T-cell (primary cell): ENCODE results near the gene TUB. TPM values are rescaled to one million over a fixed set of nuclear protein-coding genes. Genes with fewer than 3 reads are reported as not detected.
A peak's percentile ranks its signal among the peaks of the same experiment; 100 is the strongest.

Source experiments
- ATAC-seq, 4 experiments: fragments of 200-7000 bp in 3 of 4; fragments of 150-1000 bp in 1 of 4; cut with Tn5 transposase; replicated peaks in 1 of 4; 1 replicate in 3 of 4; 2 replicates in 1 of 4; pipeline ENCODE4 v1.10.0; 2021; ENCODE audit warnings: moderate library complexity in 3 of 4, mild to moderate bottlenecking in 2 of 4, moderate number of reproducible peaks in 1 of 4
- CTCF ChIA-PET, 2 donors: fragments of 300-600 bp; sonication (Branson Sonifier 250); formaldehyde crosslinking; loops; one replicate each; lab custom pipeline; 2022; ENCODE audit warnings: antibody characterized with exemption in 2 of 2; lab: Charles Lee
- POLR2A ChIA-PET, 2 donors: fragments of 300-600 bp; sonication (Branson Sonifier 250); formaldehyde crosslinking; loops; one replicate each; lab custom pipeline; 2022; ENCODE audit warnings: antibody characterized with exemption in 2 of 2; lab: Charles Lee
- DNase-seq, 35 experiments: peaks; one replicate each; pipeline versions ENCODE4 v3.0.0 to v3.0.0-alpha.2; 2013 to 2023
- H3K27ac ChIP-seq: one replicate; pipeline ENCODE4 v1.5.1; 2013; ENCODE audit warnings: low read length
- H3K27me3 ChIP-seq, 2 experiments: replicated peaks in 1 of 2; 1 replicate in 1 of 2; 2 replicates in 1 of 2; pipeline versions ENCODE4 v1.6.1 to v1.7.0; 2013; ENCODE audit warnings: low read length in 1 of 2, mixed read lengths in 1 of 2; ENCODE audit not compliant: control insufficient read depth in 2 of 2, insufficient read depth in 2 of 2; ENCODE audit errors: extremely low read depth in 1 of 2
- H3K36me3 ChIP-seq, 2 donors: 1 replicate in 1 of 2; 2 replicates in 1 of 2; pipeline versions ENCODE4 v1.6.1 to v1.7.0; 2013; ENCODE audit warnings: low read length in 1 of 2; ENCODE audit not compliant: control insufficient read depth in 2 of 2, insufficient read depth in 1 of 2; ENCODE audit errors: extremely low read depth in 1 of 2
- H3K4me1 ChIP-seq, 2 experiments: 1 replicate in 1 of 2; 2 replicates in 1 of 2; pipeline versions ENCODE4 v1.6.1 to v1.7.0; 2013; ENCODE audit warnings: low read length in 2 of 2, mixed read lengths in 1 of 2; ENCODE audit not compliant: insufficient read depth in 2 of 2, control insufficient read depth in 1 of 2; ENCODE audit errors: extremely low read depth in 1 of 2
- H3K4me3 ChIP-seq, 2 donors: 1 replicate in 1 of 2; 2 replicates in 1 of 2; pipeline versions ENCODE4 v1.5.1 to v1.7.0; 2013; ENCODE audit warnings: mild to moderate bottlenecking in 2 of 2, low read length in 1 of 2, moderate library complexity in 1 of 2; ENCODE audit not compliant: control insufficient read depth in 1 of 2; ENCODE audit errors: extremely low read depth in 1 of 2
- H3K9me3 ChIP-seq: 2 replicates; pipeline ENCODE4 v1.7.0; 2013
- H3K27ac Mint-ChIP-seq, 2 donors: one replicate each; pipeline ENCODE4 v1.8.0; 2020 to 2021; ENCODE audit warnings: mild to moderate bottlenecking in 2 of 2, mixed read lengths in 2 of 2
- H3K27me3 Mint-ChIP-seq, 2 donors: one replicate each; pipeline ENCODE4 v1.8.0; 2021 to 2022; ENCODE audit warnings: mixed read lengths in 2 of 2
- H3K36me3 Mint-ChIP-seq: one replicate; pipeline ENCODE4 v1.8.0; 2021; ENCODE audit warnings: mixed read lengths
- H3K4me1 Mint-ChIP-seq, 3 donors: one replicate each; pipeline ENCODE4 v1.8.0; 2020 to 2022; ENCODE audit warnings: mixed read lengths in 3 of 3, mild to moderate bottlenecking in 1 of 3
- H3K4me3 Mint-ChIP-seq, 3 donors: one replicate each; pipeline ENCODE4 v1.8.0; 2020 to 2022; ENCODE audit warnings: mild to moderate bottlenecking in 3 of 3, mixed read lengths in 3 of 3, moderate library complexity in 3 of 3
- H3K9me3 Mint-ChIP-seq, 3 donors: one replicate each; pipeline ENCODE4 v1.8.0; 2020 to 2022; ENCODE audit warnings: mixed read lengths in 3 of 3
- WGBS: methylation state at CpG from one replicate; pipeline ENCODE4 v1.1.5; 2013; ENCODE audit warnings: missing lambda C conversion rate; ENCODE audit not compliant: insufficient coverage; 5-methylcytosine and 5-hydroxymethylcytosine counted together
- total RNA-seq, 35 experiments: library from RNA in 6 of 35; stranded (reverse) in 6 of 35; fragments of 120-200 nt in 1 of 35; gene quantifications; one replicate each; pipeline versions ENCODE4 v1.2.1 to v1.2.4 and lab custom pipeline; 2013 to 2026

The TUB gene, protein sequence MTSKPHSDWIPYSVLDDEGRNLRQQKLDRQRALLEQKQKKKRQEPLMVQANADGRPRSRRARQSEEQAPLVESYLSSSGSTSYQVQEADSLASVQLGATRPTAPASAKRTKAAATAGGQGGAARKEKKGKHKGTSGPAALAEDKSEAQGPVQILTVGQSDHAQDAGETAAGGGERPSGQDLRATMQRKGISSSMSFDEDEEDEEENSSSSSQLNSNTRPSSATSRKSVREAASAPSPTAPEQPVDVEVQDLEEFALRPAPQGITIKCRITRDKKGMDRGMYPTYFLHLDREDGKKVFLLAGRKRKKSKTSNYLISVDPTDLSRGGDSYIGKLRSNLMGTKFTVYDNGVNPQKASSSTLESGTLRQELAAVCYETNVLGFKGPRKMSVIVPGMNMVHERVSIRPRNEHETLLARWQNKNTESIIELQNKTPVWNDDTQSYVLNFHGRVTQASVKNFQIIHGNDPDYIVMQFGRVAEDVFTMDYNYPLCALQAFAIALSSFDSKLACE
- under 1 TPM; 0.05 to 0.33 (median 0.19) TPM for total RNA-seq
- 0.17 TPM for total RNA-seq (2013)
- total RNA-seq (lab: John Stamatoyannopoulos, UW): 0.28 to 7.4 (median 1.5) reads per million in 29 experiments

DNA sequence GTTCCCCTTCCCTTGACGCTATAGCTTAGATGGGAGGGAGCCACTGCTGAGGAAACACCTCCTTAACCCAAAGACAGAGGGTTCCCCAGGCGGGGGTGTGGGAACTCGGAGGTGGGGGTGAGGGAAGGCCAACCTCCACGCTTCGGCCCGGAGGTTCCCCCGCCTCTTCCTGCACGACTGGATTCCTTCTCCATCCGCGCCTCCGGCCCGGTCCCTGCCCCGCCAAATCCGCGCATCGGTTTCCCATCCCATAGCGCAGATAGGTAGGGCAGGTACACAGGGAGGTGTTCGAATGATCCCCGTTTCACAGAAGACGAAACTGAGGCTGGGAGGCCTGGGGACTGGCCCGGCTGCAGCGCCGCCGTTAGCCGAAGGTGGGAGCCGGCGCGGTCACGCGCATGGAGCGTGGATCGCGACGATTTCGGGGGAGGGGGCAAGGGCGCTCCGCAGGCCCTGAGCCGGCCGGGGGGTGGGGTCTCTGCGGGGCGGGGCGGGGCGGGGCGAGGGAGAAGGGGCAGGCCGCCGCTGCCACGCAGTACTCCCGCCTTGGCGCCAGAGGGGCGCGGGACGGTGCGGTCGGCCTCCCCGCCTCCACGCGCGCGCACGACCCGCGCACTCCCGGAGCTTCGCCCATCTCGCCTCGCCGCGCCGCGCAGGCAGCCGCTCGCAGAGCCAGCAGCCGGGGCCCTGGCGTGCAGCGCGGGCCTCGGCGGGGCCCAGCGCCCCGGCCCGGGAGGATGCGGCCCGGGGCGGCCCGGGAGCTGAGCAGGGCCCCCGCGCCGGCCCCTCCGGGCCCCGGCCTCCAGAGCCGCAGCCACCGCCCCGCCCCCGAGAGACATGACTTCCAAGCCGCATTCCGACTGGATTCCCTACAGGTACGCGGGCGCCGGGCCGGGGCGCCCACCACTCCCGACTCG, at the start of gene TUB:
Gene TUB, plus strand, starts transcription at position 538 of the 917 bp plus-strand sequence. Its CDS starts 300 bp downstream, at position 838.
- Histone ChIP-seq H3K9me3 (no peaks in the 10 kb centered on the region), H3K27ac (no peak within 1 kb of the TSS), H3K4me3 (peak within 1 kb of the TSS in 1 of 2 donors; percentile 7), H3K27me3 (peaks cover 2 to 59% of the 10 kb centered on the region in 2 experiments), H3K36me3 (no peaks in the 10 kb centered on the region), H3K4me1 (peaks cover 0 to 11% of the 10 kb centered on the region in 2 experiments)
- H3K27ac Mint-ChIP-seq: no peak within 1 kb of the TSS
- H3K27me3 Mint-ChIP-seq: peaks cover 44 to 65% of the 10 kb centered on the region in 2 donors
- DNase-seq (peak in 2 of 35 experiments; percentile 7 to 9), ATAC-seq (peak; percentile 44 to 61 (median 48))
- H3K4me3 Mint-ChIP-seq: peak within 1 kb of the TSS; percentile 58 to 75 (median 71)
- peaks cover 0 to 10% (median 7%) of the 10 kb centered on the region in 3 donors for H3K4me1 Mint-ChIP-seq
- H3K36me3 Mint-ChIP-seq: no peaks in the 10 kb centered on the region
- ChIA-PET POLR2A (no interaction called here), CTCF (no interaction called here)
- 3% methylated on average over 95 of the region's 104 CpGs for WGBS
- H3K9me3 Mint-ChIP-seq: no peaks in the 10 kb centered on the region

- 75% methylated on average over 23 of the region's 32 CpGs for WGBS
- Mint-ChIP-seq H3K9me3 (no peaks in the 10 kb centered on the region), H3K36me3 (no peaks in the 10 kb centered on the region), H3K27me3 (peaks cover 28 to 30% of the 10 kb centered on the region in 2 donors), H3K4me1 (peaks cover 6 to 8% (median 6%) of the 10 kb centered on the region in 3 donors), H3K4me3 (no peak overlapping the region), H3K27ac (no peak overlapping the region)
- Histone ChIP-seq H3K36me3 (no peaks in the 10 kb centered on the region), H3K27ac (no peak overlapping the region), H3K4me1 (peaks cover 0 to 9% of the 10 kb centered on the region in 2 experiments), H3K27me3 (peaks cover 0 to 55% of the 10 kb centered on the region in 2 experiments), H3K4me3 (no peak overlapping the region), H3K9me3 (no peaks in the 10 kb centered on the region)
- ChIA-PET POLR2A (interaction anchor here in 1 of 2 donors (0.5 kb wide), 1 partner anchor 102 kb away, joined by 3 read pairs; no protein-coding TSS in a partner anchor), CTCF (interaction anchor here in 1 of 2 donors (1.6 kb wide), 1 partner anchor 25 kb away, joined by 4 read pairs; no protein-coding TSS in a partner anchor)
- no peak for ATAC-seq
- no peak for DNase-seq
Measured at GRCh38 chr11:8031248-8032115, 49.5 kb upstream of the TUB start.

- Mint-ChIP-seq H3K27me3 (peaks cover 30 to 32% of the 10 kb centered on the region in 2 donors), H3K4me3 (no peak overlapping the region), H3K36me3 (no peaks in the 10 kb centered on the region), H3K4me1 (peaks cover 6 to 8% (median 6%) of the 10 kb centered on the region in 3 donors), H3K9me3 (no peaks in the 10 kb centered on the region), H3K27ac (no peak overlapping the region)
- Histone ChIP-seq H3K36me3 (no peaks in the 10 kb centered on the region), H3K27ac (no peak overlapping the region), H3K4me1 (peaks cover 0 to 9% of the 10 kb centered on the region in 2 experiments), H3K4me3 (no peak overlapping the region), H3K9me3 (no peaks in the 10 kb centered on the region), H3K27me3 (peaks cover 0 to 58% of the 10 kb centered on the region in 2 experiments)
- ChIA-PET POLR2A (interaction anchor here in 1 of 2 donors (0.5 kb wide), 1 partner anchor 102 kb away, joined by 3 read pairs; no protein-coding TSS in a partner anchor), CTCF (interaction anchor here in 1 of 2 donors (1.9 kb wide), 1 partner anchor 20 kb away, joined by 4 read pairs; no protein-coding TSS in a partner anchor)
- DNase-seq (no peak), ATAC-seq (no peak)
- 80% methylated on average over 5 of the region's 10 CpGs for WGBS
Measured at GRCh38 chr11:8032122-8032521, 48.9 kb upstream of the TUB start.

- H3K4me3 ChIP-seq: no peak overlapping the region
- H3K4me3 Mint-ChIP-seq: peak overlapping the region in 2 of 3 donors; percentile 29 to 41
- ChIA-PET POLR2A (no interaction called here), CTCF (interaction anchor here (0.9 to 4.8 kb wide), 9 partner anchors 16 to 69 kb away, joined by 3 to 75 read pairs (median 5); partner anchors contain the start of gene EIF3F (in 1 of the 2))
- peak overlapping the region in 1 of 2 donors; percentile 20 for H3K27ac Mint-ChIP-seq
- H3K4me1 Mint-ChIP-seq: peaks cover 6 to 8% (median 6%) of the 10 kb centered on the region in 3 donors
- H3K4me1 ChIP-seq: peaks cover 0 to 9% of the 10 kb centered on the region in 2 experiments
- H3K9me3 Mint-ChIP-seq: no peaks in the 10 kb centered on the region
- H3K36me3 Mint-ChIP-seq: no peaks in the 10 kb centered on the region
- no peak overlapping the region for H3K27ac ChIP-seq
- ATAC-seq: no peak
- peaks cover 30 to 33% of the 10 kb centered on the region in 2 donors for H3K27me3 Mint-ChIP-seq
- no peak for DNase-seq
- WGBS: 38% methylated on average over 19 of the region's 20 CpGs
- no peaks in the 10 kb centered on the region for H3K36me3 ChIP-seq
- H3K27me3 ChIP-seq: peaks cover 0 to 58% of the 10 kb centered on the region in 2 experiments
- no peaks in the 10 kb centered on the region for H3K9me3 ChIP-seq
Measured at GRCh38 chr11:8032576-8033304, 48.3 kb upstream of the TUB start.
